CD4-positive, CD25-positive, alpha-beta regulatory T cell (primary cell): ENCODE measurements around the gene ARHGAP8. TPM values are rescaled to one million over a fixed set of nuclear protein-coding genes. Genes with fewer than 3 reads are reported as not detected.
"Not testable (repeated sequence)": the region's sequence is repeated elsewhere in the genome, so short reads cannot be mapped to it uniquely, and the experiment has no call there.

ENCODE experiments used
- ATAC-seq, 2 donors: fragments of 150-1000 bp; cut with Tn5 transposase; one replicate each; pipeline ENCODE4 v1.10.0; 2021; ENCODE audit warnings: low read depth in 2 of 2, moderate number of reproducible peaks in 2 of 2, moderate library complexity in 1 of 2
- DNase-seq, 3 donors: peaks; one replicate each; pipeline versions ENCODE4 v3.0.0 to v3.0.0-alpha.2; 2012 to 2022; ENCODE audit warnings: mixed read lengths in 1 of 3
- H3K27ac ChIP-seq: one replicate; pipeline ENCODE4 v1.7.0; 2013; ENCODE audit warnings: mild to moderate bottlenecking, low read length; ENCODE audit not compliant: insufficient read depth, poor library complexity, severe bottlenecking
- H3K27me3 ChIP-seq: one replicate; pipeline ENCODE4 v1.7.0; 2013; ENCODE audit warnings: low read length; ENCODE audit not compliant: control insufficient read depth, insufficient read depth
- H3K36me3 ChIP-seq: one replicate; pipeline ENCODE4 v1.7.0; 2013; ENCODE audit warnings: mild to moderate bottlenecking, low read length, moderate library complexity; ENCODE audit not compliant: control insufficient read depth, insufficient read depth
- H3K4me1 ChIP-seq: 2 replicates; pipeline ENCODE4 v1.7.0; 2013; ENCODE audit warnings: mild to moderate bottlenecking, low read length; ENCODE audit not compliant: insufficient read depth, control insufficient read depth, poor library complexity, severe bottlenecking
- H3K4me3 ChIP-seq: one replicate; pipeline ENCODE4 v1.7.0; 2013; ENCODE audit warnings: low read depth, mild to moderate bottlenecking, low read length, moderate library complexity
- H3K9me3 ChIP-seq, 2 experiments: 1 replicate in 1 of 2; 2 replicates in 1 of 2; pipeline ENCODE4 v1.7.0; 2013; ENCODE audit warnings: low read length in 2 of 2, mild to moderate bottlenecking in 1 of 2, moderate library complexity in 1 of 2; ENCODE audit not compliant: control insufficient read depth in 2 of 2
- H3K27ac Mint-ChIP-seq, 3 donors: one replicate each; pipeline ENCODE4 v1.8.0; 2020 to 2022; ENCODE audit warnings: mild to moderate bottlenecking in 3 of 3, mixed read lengths in 3 of 3, moderate library complexity in 2 of 3
- H3K27me3 Mint-ChIP-seq: one replicate; pipeline ENCODE4 v1.8.0; 2022; ENCODE audit warnings: mild to moderate bottlenecking, mixed read lengths
- H3K36me3 Mint-ChIP-seq: one replicate; pipeline ENCODE4 v1.8.0; 2020; ENCODE audit warnings: mixed read lengths
- H3K4me1 Mint-ChIP-seq, 4 donors: one replicate each; pipeline ENCODE4 v1.8.0; 2020 to 2022; ENCODE audit warnings: mixed read lengths in 4 of 4, mild to moderate bottlenecking in 1 of 4
- H3K4me3 Mint-ChIP-seq, 4 donors: one replicate each; pipeline ENCODE4 v1.8.0; 2020 to 2022; ENCODE audit warnings: mild to moderate bottlenecking in 4 of 4, mixed read lengths in 4 of 4, moderate library complexity in 3 of 4
- H3K9me3 Mint-ChIP-seq, 7 donors: one replicate each; pipeline ENCODE4 v1.8.0; 2020 to 2022; ENCODE audit warnings: mixed read lengths in 7 of 7, mild to moderate bottlenecking in 3 of 7, moderate library complexity in 2 of 7
- polyA plus RNA-seq, 4 donors: library from polyadenylated mRNA; unstranded; fragments of 300-500 nt; fragmentation: Illumina TruSeq; gene quantifications; one replicate each; pipeline ENCODE4 v1.2.3, GENCODE V29; 2021
- total RNA-seq: library from RNA; stranded (reverse); gene quantifications from one replicate; pipeline ENCODE4 v1.2.3, GENCODE V29; 2022

Gene ARHGAP8
- total and polyA plus RNA-seq, 5 donors from 2014 or later = 0.18 to 2.6 (median 0.51) TPM; not detected in 1

GRCh38 chr22:44745853-44746789 lies 6.3 kb upstream of the ARHGAP8 start:
- H3K36me3 Mint-ChIP-seq = no peaks in the 10 kb centered on the region
- ATAC-seq (no peak), DNase-seq (no peak)
- H3K27ac Mint-ChIP-seq = no peak overlapping the region
- H3K36me3 ChIP-seq = no peaks in the 10 kb centered on the region
- H3K27ac ChIP-seq = no peak overlapping the region
- H3K4me1 Mint-ChIP-seq = no peaks in the 10 kb centered on the region
- H3K9me3 ChIP-seq = peaks cover 0 to 7% of the 10 kb centered on the region in 2 experiments
- peaks cover 0 to 4% (median 0%) of the 10 kb centered on the region in 7 donors for H3K9me3 Mint-ChIP-seq
- H3K27me3 Mint-ChIP-seq = peaks cover 34% of the 10 kb centered on the region
- no peak overlapping the region for H3K4me3 Mint-ChIP-seq
- peaks cover 6% of the 10 kb centered on the region for H3K27me3 ChIP-seq
- H3K4me3 ChIP-seq = no peak overlapping the region
- no peaks in the 10 kb centered on the region for H3K4me1 ChIP-seq

DNA sequence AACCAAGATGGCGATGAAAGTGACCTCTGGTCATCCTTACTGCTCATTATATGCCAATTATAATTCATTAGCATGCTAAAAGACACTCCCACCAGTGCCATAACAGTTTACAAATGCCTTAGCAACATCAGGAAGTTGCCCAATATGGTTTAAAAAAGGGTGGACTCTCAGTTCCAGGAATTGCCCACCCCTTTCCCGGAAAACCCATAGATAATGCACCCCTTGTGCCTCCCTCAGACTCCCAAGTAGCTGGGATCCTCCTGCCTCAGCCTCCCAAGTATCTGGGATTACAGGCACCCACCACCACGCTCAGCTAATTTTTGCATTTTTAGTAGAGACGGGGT lies 4.6 kb upstream of the ARHGAP8 start:
- DNase-seq, H3K27ac Mint-ChIP-seq, H3K4me3 ChIP-seq, H3K4me1 Mint-ChIP-seq, H3K4me1 ChIP-seq, H3K36me3 Mint-ChIP-seq, ATAC-seq, H3K36me3 ChIP-seq, H3K4me3 Mint-ChIP-seq, H3K27me3 ChIP-seq, H3K27ac ChIP-seq, H3K9me3 ChIP-seq, H3K9me3 Mint-ChIP-seq: not testable (repeated sequence)
- peaks cover 44% of the 10 kb centered on the region for H3K27me3 Mint-ChIP-seq

DNA sequence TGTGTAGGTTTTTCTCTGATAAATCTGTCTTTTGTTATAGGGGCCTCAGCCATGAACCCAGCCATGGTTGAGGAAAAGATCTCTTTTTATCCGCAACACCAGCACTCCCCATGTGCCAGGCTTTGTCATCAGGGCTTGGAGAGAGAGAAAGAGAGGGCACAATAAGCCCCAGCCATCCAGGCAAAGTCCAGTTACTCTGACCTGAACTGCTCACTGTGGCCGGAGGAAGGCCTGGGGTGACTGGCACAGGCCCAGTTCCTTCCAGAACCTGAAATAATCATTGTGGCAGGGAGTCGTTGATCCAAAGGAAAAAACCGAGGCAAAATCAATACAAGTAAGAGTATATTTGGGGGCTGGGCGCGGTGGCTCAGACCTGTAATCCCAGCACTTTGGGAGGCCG lies 3.9 kb upstream of the ARHGAP8 start:
- ATAC-seq (no peak), DNase-seq (no peak)
- Histone ChIP-seq H3K4me3 (no peak overlapping the region), H3K36me3 (no peaks in the 10 kb centered on the region), H3K27me3 (peaks cover 6% of the 10 kb centered on the region), H3K9me3 (peaks cover 0 to 7% of the 10 kb centered on the region in 2 experiments), H3K4me1 (peaks cover 6% of the 10 kb centered on the region), H3K27ac (no peak overlapping the region)
- Mint-ChIP-seq H3K36me3 (no peaks in the 10 kb centered on the region), H3K4me3 (no peak overlapping the region), H3K9me3 (peaks cover 0 to 4% (median 0%) of the 10 kb centered on the region in 7 donors), H3K27ac (no peak overlapping the region), H3K4me1 (peaks cover 0 to 7% (median 0%) of the 10 kb centered on the region in 4 donors), H3K27me3 (peaks cover 50% of the 10 kb centered on the region)

- Histone ChIP-seq H3K4me1 (peaks cover 6% of the 10 kb centered on the region), H3K4me3 (no peak overlapping the region), H3K36me3 (no peaks in the 10 kb centered on the region), H3K27me3 (peaks cover 17% of the 10 kb centered on the region), H3K27ac (no peak overlapping the region), H3K9me3 (peaks cover 0 to 7% of the 10 kb centered on the region in 2 experiments)
- Mint-ChIP-seq H3K9me3 (peaks cover 0 to 3% (median 0%) of the 10 kb centered on the region in 7 donors), H3K4me3 (no peak overlapping the region), H3K4me1 (peaks cover 0 to 13% (median 0%) of the 10 kb centered on the region in 4 donors), H3K27me3 (peaks cover 60% of the 10 kb centered on the region), H3K36me3 (no peaks in the 10 kb centered on the region), H3K27ac (no peak overlapping the region)
- ATAC-seq (no peak), DNase-seq (no peak)
These were observed 1.9 kb upstream of the ARHGAP8 start for GRCh38 chr22:44750481-44750880.

DNA sequence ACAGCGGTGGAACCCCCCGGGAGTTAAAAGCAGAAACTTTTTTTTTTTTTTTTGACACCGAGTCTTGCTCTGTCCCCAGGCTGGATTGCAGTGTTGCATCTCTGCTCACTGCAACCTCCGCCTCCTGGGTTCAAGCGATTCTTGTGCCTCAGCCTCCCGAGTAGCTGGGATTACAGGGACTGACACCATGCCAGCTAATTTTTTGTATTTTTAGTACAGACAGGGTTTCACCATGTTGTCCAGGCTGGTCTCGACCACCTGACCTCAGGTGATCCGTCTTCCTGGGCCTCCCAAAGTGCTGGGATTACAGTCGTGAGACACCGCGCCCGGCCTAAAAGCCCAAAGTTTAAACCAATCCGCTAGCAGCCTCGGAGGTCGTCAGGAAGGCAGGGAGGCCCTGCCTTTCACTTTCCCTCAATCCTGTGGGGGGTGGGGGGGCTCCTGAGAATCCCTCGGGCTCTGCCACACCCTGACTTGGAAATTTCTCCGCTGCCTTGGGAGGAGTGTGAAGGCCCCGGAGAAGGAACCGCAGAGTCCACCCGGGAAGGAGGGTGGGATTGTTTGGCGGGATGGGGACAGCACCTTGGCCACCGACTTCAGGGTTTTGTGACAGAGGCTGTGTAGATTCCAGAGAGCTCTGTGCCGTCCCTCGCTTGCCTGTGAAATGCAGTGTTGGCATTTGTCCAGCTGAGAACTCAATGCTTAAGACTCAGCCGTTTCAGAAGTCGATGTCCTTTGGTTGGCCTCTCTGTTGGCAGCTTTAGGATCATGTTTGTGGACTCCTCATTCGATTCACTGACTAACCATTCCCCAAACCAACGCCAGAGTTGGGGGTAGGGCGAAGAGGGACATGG lies 1.0 kb downstream of the ARHGAP8 start:
- ATAC-seq = no peak
- peaks cover 6% of the 10 kb centered on the region for H3K4me1 ChIP-seq
- H3K4me3 ChIP-seq = no peak overlapping the region
- H3K9me3 Mint-ChIP-seq = peaks cover 0 to 2% (median 0%) of the 10 kb centered on the region in 7 donors
- H3K4me3 Mint-ChIP-seq = peak overlapping the region in 3 of 4 donors; percentile 43 to 85 (median 61)
- peaks cover 63% of the 10 kb centered on the region for H3K27me3 Mint-ChIP-seq
- H3K4me1 Mint-ChIP-seq = peaks cover 0 to 13% (median 0%) of the 10 kb centered on the region in 4 donors
- no peaks in the 10 kb centered on the region for H3K36me3 Mint-ChIP-seq
- peaks cover 17% of the 10 kb centered on the region for H3K27me3 ChIP-seq
- H3K27ac Mint-ChIP-seq = no peak overlapping the region
- DNase-seq = no peak
- H3K9me3 ChIP-seq = peaks cover 0 to 7% of the 10 kb centered on the region in 2 experiments
- no peak overlapping the region for H3K27ac ChIP-seq
- no peaks in the 10 kb centered on the region for H3K36me3 ChIP-seq

DNA sequence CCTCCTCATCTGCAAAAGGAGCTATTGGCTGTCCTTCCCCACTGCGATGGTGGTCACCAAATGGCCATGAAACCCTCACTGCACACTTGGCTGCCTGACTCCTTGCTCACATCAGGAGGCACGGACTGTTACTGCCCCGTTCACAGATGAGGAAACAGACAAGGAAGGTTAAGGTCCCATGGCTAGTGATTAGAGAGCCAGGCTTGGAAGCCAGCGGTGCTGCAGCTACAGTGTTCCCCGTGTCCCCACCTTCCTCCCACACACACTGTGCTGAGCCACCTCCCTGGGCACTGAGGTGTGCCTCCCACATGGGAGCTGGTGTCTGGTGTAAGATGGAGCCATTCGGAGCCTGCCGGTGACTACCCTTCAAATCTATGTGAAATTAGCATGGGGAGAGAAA lies 2.6 kb downstream of the ARHGAP8 start:
- peaks cover 0 to 2% (median 0%) of the 10 kb centered on the region in 7 donors for H3K9me3 Mint-ChIP-seq
- H3K4me3 ChIP-seq = no peak overlapping the region
- H3K36me3 ChIP-seq = no peaks in the 10 kb centered on the region
- H3K36me3 Mint-ChIP-seq = no peaks in the 10 kb centered on the region
- peaks cover 55% of the 10 kb centered on the region for H3K27me3 Mint-ChIP-seq
- no peak for DNase-seq
- H3K27ac Mint-ChIP-seq = no peak overlapping the region
- H3K27ac ChIP-seq = no peak overlapping the region
- H3K9me3 ChIP-seq = peaks cover 0 to 7% of the 10 kb centered on the region in 2 experiments
- H3K4me1 ChIP-seq = peaks cover 6% of the 10 kb centered on the region
- peaks cover 0 to 13% (median 0%) of the 10 kb centered on the region in 4 donors for H3K4me1 Mint-ChIP-seq
- H3K27me3 ChIP-seq = peaks cover 17% of the 10 kb centered on the region
- no peak for ATAC-seq
- no peak overlapping the region for H3K4me3 Mint-ChIP-seq

DNA sequence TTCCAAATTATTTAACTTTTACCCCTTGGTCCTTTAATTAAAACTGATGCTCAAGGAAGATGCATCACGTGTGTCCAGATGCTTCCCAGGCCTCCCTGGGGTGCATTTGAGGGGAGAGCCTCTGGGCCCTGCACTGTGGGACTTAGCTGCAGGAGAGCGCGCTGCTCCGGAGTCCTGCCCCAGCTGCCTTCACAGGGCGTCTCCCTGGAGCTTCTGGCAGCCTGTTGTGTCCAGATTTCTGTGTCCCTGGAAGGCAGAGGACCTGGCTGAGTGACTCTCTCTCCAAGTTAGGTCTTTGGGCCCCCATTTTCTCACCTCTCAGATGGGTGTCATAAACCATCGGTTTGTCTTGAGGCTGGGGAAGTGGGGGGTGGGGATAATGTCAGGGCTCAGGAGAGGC lies 3.0 kb downstream of the ARHGAP8 start:
- Mint-ChIP-seq H3K27me3 (peaks cover 50% of the 10 kb centered on the region), H3K27ac (no peak overlapping the region), H3K4me3 (no peak overlapping the region), H3K36me3 (no peaks in the 10 kb centered on the region), H3K4me1 (peaks cover 0 to 13% (median 0%) of the 10 kb centered on the region in 4 donors), H3K9me3 (peaks cover 0 to 2% (median 0%) of the 10 kb centered on the region in 7 donors)
- ATAC-seq (no peak), DNase-seq (no peak)
- Histone ChIP-seq H3K36me3 (no peaks in the 10 kb centered on the region), H3K27me3 (peaks cover 16% of the 10 kb centered on the region), H3K9me3 (peaks cover 0 to 4% of the 10 kb centered on the region in 2 experiments), H3K4me1 (peaks cover 6% of the 10 kb centered on the region), H3K4me3 (no peak overlapping the region), H3K27ac (no peak overlapping the region)
